ENCODE data around the gene NFIA. TPM values are rescaled to one million over a fixed set of nuclear protein-coding genes. Genes with fewer than 3 reads are reported as not detected.

NFIA gene
- total and polyA plus RNA-seq, 2 of the 13 experiments (the other 11 are each of a cell fraction or from before 2014, with no cell fraction given) = 14.7 to 28.5 TPM

- no peak for TF ChIP-seq STAT5B (CRISPR knock-in tag; IDR thresholded peaks at IDR 0.05)
- TF ChIP-seq ZNF709 (CRISPR knock-in tag; IDR thresholded peaks at IDR 0.05) = no peak
- TF ChIP-seq, protein P1, sequence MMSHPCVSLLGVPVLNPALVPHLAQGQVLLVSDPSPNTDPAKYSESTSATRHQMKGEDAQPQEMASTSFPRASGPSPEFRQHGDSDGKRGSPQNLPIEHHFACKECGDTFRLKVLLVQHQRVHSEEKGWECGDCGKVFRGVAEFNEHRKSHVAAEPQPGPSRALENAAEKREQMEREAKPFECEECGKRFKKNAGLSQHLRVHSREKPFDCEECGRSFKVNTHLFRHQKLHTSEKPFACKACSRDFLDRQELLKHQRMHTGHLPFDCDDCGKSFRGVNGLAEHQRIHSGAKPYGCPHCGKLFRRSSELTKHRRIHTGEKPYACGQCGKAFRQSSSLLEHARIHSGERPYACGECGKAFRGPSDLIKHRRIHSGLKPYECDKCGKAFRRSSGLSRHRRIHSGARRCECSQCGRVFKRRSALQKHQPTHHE (CRISPR knock-in tag; IDR thresholded peaks at IDR 0.05; ENCODE audit: borderline replicate concordance) = no peak
- TF ChIP-seq NAIF1 (CRISPR knock-in tag; IDR thresholded peaks at IDR 0.05; ENCODE audit: borderline replicate concordance) = no peak
- TF ChIP-seq TOPORS (CRISPR knock-in tag; IDR thresholded peaks at IDR 0.05) = no peak
- no peak for TF ChIP-seq MED13 (CRISPR knock-in tag; IDR thresholded peaks at IDR 0.05)
- no peak for TF ChIP-seq HNF4A (CRISPR knock-in tag; IDR thresholded peaks at IDR 0.05)
- no peak for TF ChIP-seq TFAP4 (IDR thresholded peaks at IDR 0.05; ENCODE audit: borderline replicate concordance, low read depth)
- TF ChIP-seq HNRNPUL1 (IDR thresholded peaks at IDR 0.05; ENCODE audit: low read depth, low read length) = no peak
- no peak for TF ChIP-seq PAX8 (CRISPR knock-in tag; IDR thresholded peaks at IDR 0.05; ENCODE audit: borderline replicate concordance)
- TF ChIP-seq HOXD1 (CRISPR knock-in tag; IDR thresholded peaks at IDR 0.05) = no peak
- TF ChIP-seq, protein P2, sequence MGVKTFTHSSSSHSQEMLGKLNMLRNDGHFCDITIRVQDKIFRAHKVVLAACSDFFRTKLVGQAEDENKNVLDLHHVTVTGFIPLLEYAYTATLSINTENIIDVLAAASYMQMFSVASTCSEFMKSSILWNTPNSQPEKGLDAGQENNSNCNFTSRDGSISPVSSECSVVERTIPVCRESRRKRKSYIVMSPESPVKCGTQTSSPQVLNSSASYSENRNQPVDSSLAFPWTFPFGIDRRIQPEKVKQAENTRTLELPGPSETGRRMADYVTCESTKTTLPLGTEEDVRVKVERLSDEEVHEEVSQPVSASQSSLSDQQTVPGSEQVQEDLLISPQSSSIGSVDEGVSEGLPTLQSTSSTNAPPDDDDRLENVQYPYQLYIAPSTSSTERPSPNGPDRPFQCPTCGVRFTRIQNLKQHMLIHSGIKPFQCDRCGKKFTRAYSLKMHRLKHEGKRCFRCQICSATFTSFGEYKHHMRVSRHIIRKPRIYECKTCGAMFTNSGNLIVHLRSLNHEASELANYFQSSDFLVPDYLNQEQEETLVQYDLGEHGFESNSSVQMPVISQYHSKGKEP (CRISPR knock-in tag; IDR thresholded peaks at IDR 0.05) = no peak
- no peak for TF ChIP-seq ZNF570 (CRISPR knock-in tag; IDR thresholded peaks at IDR 0.05; ENCODE audit: borderline replicate concordance)
- no peak for TF ChIP-seq KDM3A (CRISPR knock-in tag; IDR thresholded peaks at IDR 0.05; ENCODE audit: low read depth)
- no peak for TF ChIP-seq ZNF17 (CRISPR knock-in tag; IDR thresholded peaks at IDR 0.05)
- no peak for TF ChIP-seq FOXK1 (CRISPR knock-in tag; IDR thresholded peaks at IDR 0.05; ENCODE audit: borderline replicate concordance, low read depth)
- no peak for TF ChIP-seq KLF6 (CRISPR knock-in tag; IDR thresholded peaks at IDR 0.05)
- TF ChIP-seq HOXA7 (CRISPR knock-in tag; IDR thresholded peaks at IDR 0.05) = no peak
- no peak; the same call in 1 of the 2 replicates for TF ChIP-seq POLR2AphosphoS5 (IDR thresholded peaks at IDR 0.05; ENCODE audit: low read depth, low read length)
- TF ChIP-seq KDM2A (CRISPR knock-in tag; IDR thresholded peaks at IDR 0.05; ENCODE audit: borderline replicate concordance, low read depth) = peak; percentile 51
- no peak for TF ChIP-seq ZNF337 (CRISPR knock-in tag; IDR thresholded peaks at IDR 0.05; ENCODE audit: borderline replicate concordance, low read depth)
- TF ChIP-seq ZNF839 (CRISPR knock-in tag; IDR thresholded peaks at IDR 0.05; ENCODE audit: borderline replicate concordance) = no peak
- no peak for TF ChIP-seq SMAD1 (CRISPR knock-in tag; IDR thresholded peaks at IDR 0.05; ENCODE audit: borderline replicate concordance, low read depth)
These were observed 563 bp upstream of the NFIA start (continued) for GRCh38 chr1:61081686-61082310.
